Activated CD8-positive, alpha-beta memory T cell treated with anti-CD3 and anti-CD28 coated beads, Interleukin-2, amount 50 U/mL, for 1 hour (primary cell): ENCODE results near the gene CTSA.
"Not testable (repeated sequence)": the region's sequence is repeated elsewhere in the genome, so short reads cannot be mapped to it uniquely, and the experiment has no call there.

ENCODE experiments used
- DNase-seq: peaks from one replicate; pipeline ENCODE4 v3.0.0-alpha.2; 2020; ENCODE audit errors: extremely low read depth

The CTSA gene

GRCh38 chr20:45896641-45897161 is 5.6 kb downstream of the CTSA start:
- DNase-seq: no peak

GRCh38 chr20:45897289-45897688 is 6.2 kb downstream of the CTSA start:
- no peak for DNase-seq

- no peak for DNase-seq
Observed at GRCh38 chr20:45897692-45898091, 6.6 kb downstream of the CTSA start.

DNA sequence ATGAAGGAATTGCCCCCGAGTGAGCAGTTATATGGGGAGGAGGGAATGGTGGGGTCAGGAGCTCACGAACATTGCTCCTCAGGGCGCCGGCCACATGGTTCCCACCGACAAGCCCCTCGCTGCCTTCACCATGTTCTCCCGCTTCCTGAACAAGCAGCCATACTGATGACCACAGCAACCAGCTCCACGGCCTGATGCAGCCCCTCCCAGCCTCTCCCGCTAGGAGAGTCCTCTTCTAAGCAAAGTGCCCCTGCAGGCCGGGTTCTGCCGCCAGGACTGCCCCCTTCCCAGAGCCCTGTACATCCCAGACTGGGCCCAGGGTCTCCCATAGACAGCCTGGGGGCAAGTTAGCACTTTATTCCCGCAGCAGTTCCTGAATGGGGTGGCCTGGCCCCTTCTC is 7.2 kb downstream of the CTSA start:
- DNase-seq: no peak

GRCh38 chr20:45899046-45899835 is 8.1 kb downstream of the CTSA start:
- no peak for DNase-seq

- DNase-seq: not testable (repeated sequence)
Observed at GRCh38 chr20:45901332-45901731, 10.2 kb downstream of the CTSA start.

- DNase-seq: no peak
Observed at GRCh38 chr20:45902199-45902701, 11.1 kb downstream of the CTSA start.

DNA sequence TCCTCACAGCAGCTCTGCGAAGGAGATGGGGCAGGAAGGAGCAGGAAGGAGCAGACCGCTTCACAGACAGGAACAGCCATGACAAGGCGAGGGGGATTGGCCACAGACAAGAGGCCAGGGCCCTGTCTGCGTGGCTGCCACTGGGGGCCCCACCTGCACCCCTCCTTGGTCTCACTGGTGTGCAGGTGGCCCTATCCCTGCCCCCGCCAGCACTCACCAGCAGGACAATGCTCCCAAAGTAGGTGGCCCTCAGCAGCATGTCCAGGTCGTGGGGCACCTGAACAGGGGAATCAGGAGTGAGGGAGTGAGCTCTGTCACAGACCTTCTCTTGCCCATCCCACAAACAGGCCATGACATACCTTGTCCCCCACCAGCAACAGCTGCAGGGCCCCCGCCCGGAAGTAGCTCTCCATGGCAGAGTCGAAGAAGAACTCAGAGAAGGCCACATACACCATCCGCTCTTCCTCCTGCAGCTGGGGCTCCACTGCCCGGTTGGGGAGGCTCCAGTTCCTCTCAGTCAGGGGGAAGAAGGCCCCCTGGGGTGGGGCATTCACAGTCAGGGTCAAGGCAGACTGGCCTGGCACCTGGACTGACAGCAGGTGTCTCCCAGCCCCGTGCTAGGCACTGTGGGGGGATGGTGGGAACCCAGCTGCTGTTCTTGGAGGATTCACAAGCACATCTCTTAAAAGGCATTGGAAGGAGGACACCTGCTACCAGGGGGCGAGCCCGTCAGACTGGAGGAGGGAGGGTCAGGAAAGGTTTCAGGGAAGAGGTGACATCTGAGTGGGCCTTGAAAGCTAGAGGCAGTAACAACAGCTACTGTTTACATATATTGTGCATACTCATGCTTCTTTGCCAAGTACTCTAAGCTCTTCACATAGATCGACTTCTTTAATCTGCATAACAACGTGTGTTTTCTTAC is 13.7 kb downstream of the CTSA start:
- DNase-seq: no peak

DNA sequence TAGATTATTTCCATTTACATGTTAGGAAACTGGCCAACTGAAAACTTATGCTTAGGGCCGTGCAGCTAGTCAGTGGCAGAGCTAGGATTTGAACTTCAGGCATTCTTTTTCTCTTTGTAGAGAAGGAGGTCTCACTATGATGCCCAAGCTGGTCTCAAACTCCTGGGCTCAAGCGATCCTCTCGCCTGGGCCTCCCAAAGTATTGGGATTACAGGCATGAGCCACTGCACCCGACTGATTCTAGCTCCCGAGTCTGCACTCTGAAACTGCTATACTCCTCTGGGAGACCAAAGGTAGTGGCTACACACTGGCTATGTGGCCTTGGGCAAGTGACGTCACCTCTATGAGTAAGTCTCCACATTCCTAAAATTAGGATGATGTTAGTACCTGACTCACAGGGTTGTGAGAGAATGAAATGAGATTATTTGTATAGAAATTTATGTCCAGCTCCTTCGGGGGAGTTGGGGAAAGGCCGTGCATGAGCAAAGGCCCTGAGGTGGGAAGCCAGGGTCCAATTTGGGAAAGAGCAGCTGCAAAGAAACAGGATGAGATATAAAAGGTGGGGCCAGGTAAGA is 14.5 kb downstream of the CTSA start:
- no peak for DNase-seq

DNA sequence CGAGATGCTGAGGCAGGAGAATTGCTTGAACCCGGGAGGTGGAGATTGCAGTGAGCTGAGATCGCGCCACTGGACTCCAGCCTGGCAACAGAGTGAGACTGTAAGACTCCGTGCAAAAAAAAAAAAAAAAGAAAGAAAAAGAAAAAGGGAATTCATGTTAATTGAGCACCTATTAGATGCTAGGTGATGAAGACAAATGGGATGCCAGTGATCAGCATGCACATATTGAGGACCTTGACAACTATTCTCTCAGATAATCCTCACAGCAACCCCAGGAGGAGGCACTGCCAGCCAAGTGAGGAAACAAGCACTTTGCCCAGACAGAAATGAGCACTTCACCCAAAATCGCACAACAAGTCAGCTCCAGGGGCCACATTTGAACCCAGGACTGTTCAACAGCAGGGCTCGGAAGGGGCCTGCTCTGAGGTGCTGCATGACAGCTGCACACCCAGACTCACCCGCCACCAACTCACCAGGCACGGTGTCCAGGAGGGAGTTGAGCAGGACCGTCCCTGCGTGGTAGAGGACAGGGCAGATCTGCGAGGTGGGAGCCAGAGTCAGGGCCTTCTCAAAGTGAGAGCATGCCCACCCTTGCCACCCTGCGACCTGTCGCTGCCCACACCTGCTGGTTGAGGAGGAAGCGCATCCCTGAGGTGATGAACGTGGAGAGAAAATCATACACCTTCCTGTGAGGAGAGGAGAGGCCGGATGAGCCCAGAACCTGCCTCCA is 16.2 kb downstream of the CTSA start:
- DNase-seq: no peak

- no peak for DNase-seq
Observed at GRCh38 chr20:45908084-45908483, 16.9 kb downstream of the CTSA start.

- no peak for DNase-seq
Observed at GRCh38 chr20:45909336-45909808, 18.2 kb downstream of the CTSA start.

GRCh38 chr20:45909817-45910669 is 18.9 kb downstream of the CTSA start:
- no peak for DNase-seq

GRCh38 chr20:45910670-45911485 is 19.7 kb downstream of the CTSA start:
- DNase-seq: peak; percentile 63

- no peak for DNase-seq
Observed at GRCh38 chr20:45911486-45912343, 20.6 kb downstream of the CTSA start, which contains the start of gene PLTP. PLTP (minus strand) TSS chr20:45912155; CDS start chr20:45911452, 703 bp downstream.

DNA sequence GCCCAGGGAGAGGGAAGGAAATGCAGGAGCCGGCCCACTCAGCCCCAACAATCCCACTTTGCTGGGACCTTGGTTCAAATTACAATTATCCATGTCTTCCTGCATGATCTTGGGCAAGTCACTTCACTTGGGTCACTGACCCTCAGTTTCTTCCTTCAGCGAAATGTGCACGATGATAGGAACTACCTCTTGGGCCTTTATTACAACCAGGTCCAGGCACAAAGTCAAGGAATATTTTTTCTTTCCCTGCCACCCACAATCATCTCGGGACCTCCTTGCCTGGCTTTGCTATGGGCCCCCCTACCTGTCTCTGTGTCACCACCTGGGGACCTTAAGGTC is 21.2 kb downstream of the CTSA start:
- no peak for DNase-seq

DNA sequence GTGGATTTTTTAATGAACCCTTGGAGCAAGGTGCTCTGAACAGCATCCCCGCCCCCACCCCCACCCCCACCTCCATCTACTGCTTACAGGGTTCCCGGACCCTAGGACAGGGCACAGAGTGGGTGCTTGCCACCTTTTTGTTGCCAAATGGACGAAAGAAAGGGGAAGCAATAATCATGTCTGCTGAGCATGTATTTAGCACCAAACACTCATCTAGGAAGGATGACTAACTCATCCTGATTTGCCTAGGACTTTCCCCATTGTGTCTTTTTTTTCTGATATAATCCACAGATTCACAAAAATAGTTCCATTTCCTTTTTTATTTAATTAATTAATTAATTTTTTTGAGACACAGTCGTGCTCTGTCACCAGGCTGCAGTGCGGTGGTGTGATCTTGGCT is 22.0 kb downstream of the CTSA start:
- no peak for DNase-seq

GRCh38 chr20:45917790-45918141 is 26.6 kb downstream of the CTSA start:
- DNase-seq: no peak
